Panc1 (cell line): ENCODE measurements around the gene SMAD3. TPM values are rescaled to one million over a fixed set of nuclear protein-coding genes. Genes with fewer than 3 reads are reported as not detected.

Source experiments
- ATAC-seq: fragments of 200-7000 bp; cut with Tn5 transposase; 2 replicates; pipeline ENCODE4 v1.9.1; 2020; ENCODE audit warnings: mild to moderate bottlenecking, moderate library complexity
- BruUV-seq: library from RNA; stranded (reverse); fragments of 400-500 nt; replicated peaks from 2 replicates; lab custom pipeline; 2021; lab: Mats Ljungman, UMichigan
- CTCF ChIA-PET: fragments of 300-600 bp; sonication (Branson Sonifier 250); formaldehyde crosslinking; loops from one replicate; lab custom pipeline; 2022; ENCODE audit warnings: antibody characterized with exemption; lab: Charles Lee
- POLR2A ChIA-PET: fragments of 300-600 bp; sonication (Branson Sonifier 250); formaldehyde crosslinking; loops from one replicate; lab custom pipeline; 2022; ENCODE audit warnings: antibody characterized with exemption; lab: Charles Lee
- DNase-seq: peaks from one replicate; pipeline ENCODE4 v3.0.0-alpha.2; 2010; ENCODE audit warnings: low read depth, low spot score
- H3K27ac ChIP-seq: 2 replicates; pipeline ENCODE4 v1.5.1; 2011; ENCODE audit warnings: mild to moderate bottlenecking, low read length, inconsistent platforms
- H3K27me3 ChIP-seq: fragments of 200-500 bp; sonication (Bioruptor generic); 2 replicates; pipeline ENCODE4 v1.6.0; 2014; ENCODE audit warnings: low read length, inconsistent platforms; ENCODE audit not compliant: control insufficient read depth, insufficient read depth
- H3K36me3 ChIP-seq: fragments of 200-500 bp; sonication (Bioruptor generic); 2 replicates; pipeline ENCODE4 v1.5.1; 2014; ENCODE audit warnings: inconsistent platforms, mild to moderate bottlenecking, low read length, moderate library complexity; ENCODE audit not compliant: control insufficient read depth, insufficient read depth
- H3K4me1 ChIP-seq: 2 replicates; pipeline ENCODE4 v1.5.1; 2011; ENCODE audit warnings: inconsistent platforms, mild to moderate bottlenecking, low read length, moderate library complexity; ENCODE audit not compliant: control insufficient read depth, insufficient read depth
- H3K4me3 ChIP-seq, 2 experiments: 2 replicates each; pipeline ENCODE4 v1.5.1; 2011 to 2012; ENCODE audit warnings: low read depth in 2 of 2, low read length in 2 of 2, mild to moderate bottlenecking in 2 of 2, inconsistent platforms in 1 of 2, moderate library complexity in 1 of 2
- H3K9me3 ChIP-seq: fragments of 200-500 bp; sonication (Bioruptor generic); 2 replicates; pipeline ENCODE4 v1.5.1; 2014; ENCODE audit warnings: low read depth, mild to moderate bottlenecking, inconsistent platforms, low read length, moderate library complexity; ENCODE audit not compliant: control insufficient read depth, insufficient read depth
- POLR2AphosphoS5 ChIP-seq: IDR thresholded peaks from 2 replicates; pipeline ENCODE4 v1.6.1; 2012; ENCODE audit warnings: mild to moderate bottlenecking, low read depth, low read length, moderate library complexity
- SIN3A ChIP-seq: IDR thresholded peaks from 2 replicates; pipeline ENCODE4 v1.6.1; 2012; ENCODE audit warnings: low read depth, mild to moderate bottlenecking, low read length, moderate library complexity, borderline replicate concordance; ENCODE audit not compliant: insufficient read depth
- TCF7L2 ChIP-seq: IDR thresholded peaks from 2 replicates; pipeline ENCODE4 v1.6.1; 2011; ENCODE audit warnings: mild to moderate bottlenecking, low read depth, low read length, inconsistent platforms
- in situ Hi-C: cut with HindIII; loops from 2 replicates; pipeline ENCODE4 v1.10.0; 2016; ENCODE audit warnings: low sequenced_read_pairs, low pct_unique_long_range_greater_than_20kb
- intact Hi-C: fragments of 100-400 bp; cut with micrococcal nuclease; formaldehyde crosslinking; loops from one replicate; pipeline ENCODE4 v1.10.0; 2022; ENCODE audit not compliant: unreplicated experiment
- total RNA-seq: library from RNA; stranded (reverse); gene quantifications from one replicate; pipeline ENCODE4 v1.2.1, GENCODE V29; 2021; ENCODE audit not compliant: unreplicated experiment
- TF ChIP-seq, protein P1 (sequence below), 2 experiments: IDR thresholded peaks; 2 replicates each; pipeline ENCODE4 v1.6.1; 2011 to 2012; ENCODE audit warnings: low read depth in 2 of 2, control low read depth in 1 of 2, low read length in 1 of 2, mild to moderate bottlenecking in 1 of 2, moderate library complexity in 1 of 2; ENCODE audit not compliant: insufficient read depth in 1 of 2
- TF ChIP-seq, protein P2 (sequence below): fragments of 450-650 bp; IDR thresholded peaks from 2 replicates; pipeline ENCODE4 v1.5.1; 2017; ENCODE audit warnings: mild to moderate bottlenecking

The SMAD3 gene
- total RNA-seq, 1 experiment from 2014 or later = 394 TPM

DNA sequence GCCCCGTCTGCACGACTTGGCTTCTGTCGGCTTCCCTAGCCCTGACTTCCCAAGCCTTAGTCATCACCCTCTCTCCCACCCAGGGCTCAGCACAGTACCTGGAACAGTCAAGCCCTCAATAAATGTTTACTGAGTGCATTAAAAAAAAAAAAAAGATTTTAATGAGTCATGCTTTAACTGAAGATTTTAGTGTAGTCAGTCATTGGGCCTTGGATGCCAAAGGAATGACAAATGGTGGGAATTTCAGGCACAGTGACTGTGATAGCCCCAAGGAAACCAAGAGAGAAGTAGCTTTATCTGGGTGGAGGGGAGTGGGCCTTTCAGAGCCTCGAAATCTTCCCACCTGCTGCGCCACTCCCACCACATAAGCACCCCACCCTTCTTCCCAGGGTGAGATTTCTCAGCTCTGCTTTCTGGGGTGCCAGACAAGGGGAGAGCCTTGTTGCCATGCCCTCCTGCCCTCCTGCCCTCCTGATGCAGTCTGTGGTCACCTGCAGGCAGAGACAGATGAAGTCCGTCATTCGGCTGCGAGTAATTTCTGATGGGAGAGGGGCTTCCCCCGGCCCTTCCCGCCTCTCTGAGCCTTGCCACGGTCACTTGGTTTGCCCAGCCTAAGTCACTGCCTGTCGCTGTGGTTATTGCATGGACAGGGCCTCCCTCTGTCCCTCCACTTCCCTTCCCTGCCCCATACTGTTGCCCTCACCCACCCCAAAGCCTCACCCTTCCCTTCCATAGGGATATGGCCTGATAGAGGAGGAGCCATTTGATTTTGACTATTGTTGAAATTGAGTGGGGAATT is 41.8 kb downstream of the SMAD3 start:
- no peaks in the 10 kb centered on the region; the same call in 1 of the 2 replicates for H3K36me3 ChIP-seq
- ATAC-seq (peak; percentile 76), DNase-seq (peak; percentile 99)
- peaks cover 90% of the 10 kb centered on the region for H3K4me1 ChIP-seq
- H3K27ac ChIP-seq = peak overlapping the region; percentile 100
- H3K27me3 ChIP-seq = no peaks in the 10 kb centered on the region
- in situ Hi-C loops = no loop called here
- peaks cover 11% of the 10 kb centered on the region; the same call in 1 of the 2 replicates for H3K9me3 ChIP-seq
- intact Hi-C loops = loop anchor here (5.0 kb wide), 1 partner anchor 40 kb away; no protein-coding TSS in a partner anchor
- BruUV-seq = no TSS peak
- H3K4me3 ChIP-seq = peak overlapping the region in 1 of 2 experiments; percentile 1; a peak in 1 of 4 replicates
- CTCF ChIA-PET = interaction anchor here (1.0 kb wide), 1 partner anchor 58 kb away, joined by 3 read pairs; no protein-coding TSS in a partner anchor
- TF ChIP-seq POLR2AphosphoS5 (peak; percentile 49), SIN3A (0 out of 2 replicates have a peak, but pooled peaks have one; percentile 27)
- TF ChIP-seq, protein P1, sequence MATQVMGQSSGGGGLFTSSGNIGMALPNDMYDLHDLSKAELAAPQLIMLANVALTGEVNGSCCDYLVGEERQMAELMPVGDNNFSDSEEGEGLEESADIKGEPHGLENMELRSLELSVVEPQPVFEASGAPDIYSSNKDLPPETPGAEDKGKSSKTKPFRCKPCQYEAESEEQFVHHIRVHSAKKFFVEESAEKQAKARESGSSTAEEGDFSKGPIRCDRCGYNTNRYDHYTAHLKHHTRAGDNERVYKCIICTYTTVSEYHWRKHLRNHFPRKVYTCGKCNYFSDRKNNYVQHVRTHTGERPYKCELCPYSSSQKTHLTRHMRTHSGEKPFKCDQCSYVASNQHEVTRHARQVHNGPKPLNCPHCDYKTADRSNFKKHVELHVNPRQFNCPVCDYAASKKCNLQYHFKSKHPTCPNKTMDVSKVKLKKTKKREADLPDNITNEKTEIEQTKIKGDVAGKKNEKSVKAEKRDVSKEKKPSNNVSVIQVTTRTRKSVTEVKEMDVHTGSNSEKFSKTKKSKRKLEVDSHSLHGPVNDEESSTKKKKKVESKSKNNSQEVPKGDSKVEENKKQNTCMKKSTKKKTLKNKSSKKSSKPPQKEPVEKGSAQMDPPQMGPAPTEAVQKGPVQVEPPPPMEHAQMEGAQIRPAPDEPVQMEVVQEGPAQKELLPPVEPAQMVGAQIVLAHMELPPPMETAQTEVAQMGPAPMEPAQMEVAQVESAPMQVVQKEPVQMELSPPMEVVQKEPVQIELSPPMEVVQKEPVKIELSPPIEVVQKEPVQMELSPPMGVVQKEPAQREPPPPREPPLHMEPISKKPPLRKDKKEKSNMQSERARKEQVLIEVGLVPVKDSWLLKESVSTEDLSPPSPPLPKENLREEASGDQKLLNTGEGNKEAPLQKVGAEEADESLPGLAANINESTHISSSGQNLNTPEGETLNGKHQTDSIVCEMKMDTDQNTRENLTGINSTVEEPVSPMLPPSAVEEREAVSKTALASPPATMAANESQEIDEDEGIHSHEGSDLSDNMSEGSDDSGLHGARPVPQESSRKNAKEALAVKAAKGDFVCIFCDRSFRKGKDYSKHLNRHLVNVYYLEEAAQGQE (IDR thresholded peaks at IDR 0.05; ENCODE audit: insufficient read depth in 1 of 2, low read depth in 2 of 2, low read length in 1 of 2) = no peak
- POLR2A ChIA-PET = interaction anchor here (0.6 to 1.1 kb wide), 7 partner anchors 9 to 511 kb away, joined by 3 to 12 read pairs (median 4); no protein-coding TSS in a partner anchor

DNA sequence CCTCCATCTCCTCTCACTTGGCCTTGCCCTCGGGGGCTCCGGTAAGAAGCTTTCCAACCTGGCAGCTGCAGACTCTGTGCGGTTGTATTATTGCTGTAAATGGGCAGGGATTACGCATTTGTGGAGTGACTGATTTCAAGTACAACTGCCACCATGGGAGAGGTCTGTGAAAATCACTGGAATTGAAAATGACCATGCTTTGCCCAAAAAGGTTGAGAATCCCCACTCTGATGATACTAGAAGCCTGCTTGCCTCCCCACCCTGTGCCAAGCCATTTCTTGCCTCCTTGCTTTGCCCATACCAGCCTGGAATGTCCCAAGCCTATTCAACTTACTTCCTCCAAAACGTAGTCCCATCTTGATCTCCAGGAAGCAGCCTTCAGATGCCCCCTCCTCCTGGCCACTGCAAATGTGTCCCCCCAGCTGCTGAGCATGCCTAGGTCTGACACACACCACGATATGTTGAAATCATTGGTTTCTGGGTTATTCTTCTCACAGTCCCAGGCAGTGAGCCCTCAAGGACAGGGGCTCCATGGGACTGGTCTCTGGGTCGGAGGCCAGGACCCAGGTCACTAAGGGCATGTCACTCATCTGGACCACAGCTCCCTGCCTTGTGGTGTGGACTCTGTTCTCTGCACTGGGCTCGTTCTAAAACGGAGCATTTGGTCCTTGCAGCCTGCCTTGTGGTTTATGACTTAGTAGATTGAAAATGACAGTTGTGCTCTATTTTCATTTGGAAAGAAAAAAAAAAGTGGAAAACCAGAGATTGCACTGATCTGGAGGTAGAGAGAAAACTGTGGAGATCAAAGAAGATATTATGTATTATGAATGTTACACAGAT is 42.9 kb downstream of the SMAD3 start:
- H3K4me3 ChIP-seq = no peak overlapping the region
- POLR2A ChIA-PET = interaction anchor here (0.6 kb wide), 1 partner anchor 512 kb away, joined by 4 read pairs; no protein-coding TSS in a partner anchor
- peaks cover under 1% of the 10 kb centered on the region; the same call in 1 of the 2 replicates for H3K36me3 ChIP-seq
- TF ChIP-seq TCF7L2 = no peak
- TF ChIP-seq, protein P2, sequence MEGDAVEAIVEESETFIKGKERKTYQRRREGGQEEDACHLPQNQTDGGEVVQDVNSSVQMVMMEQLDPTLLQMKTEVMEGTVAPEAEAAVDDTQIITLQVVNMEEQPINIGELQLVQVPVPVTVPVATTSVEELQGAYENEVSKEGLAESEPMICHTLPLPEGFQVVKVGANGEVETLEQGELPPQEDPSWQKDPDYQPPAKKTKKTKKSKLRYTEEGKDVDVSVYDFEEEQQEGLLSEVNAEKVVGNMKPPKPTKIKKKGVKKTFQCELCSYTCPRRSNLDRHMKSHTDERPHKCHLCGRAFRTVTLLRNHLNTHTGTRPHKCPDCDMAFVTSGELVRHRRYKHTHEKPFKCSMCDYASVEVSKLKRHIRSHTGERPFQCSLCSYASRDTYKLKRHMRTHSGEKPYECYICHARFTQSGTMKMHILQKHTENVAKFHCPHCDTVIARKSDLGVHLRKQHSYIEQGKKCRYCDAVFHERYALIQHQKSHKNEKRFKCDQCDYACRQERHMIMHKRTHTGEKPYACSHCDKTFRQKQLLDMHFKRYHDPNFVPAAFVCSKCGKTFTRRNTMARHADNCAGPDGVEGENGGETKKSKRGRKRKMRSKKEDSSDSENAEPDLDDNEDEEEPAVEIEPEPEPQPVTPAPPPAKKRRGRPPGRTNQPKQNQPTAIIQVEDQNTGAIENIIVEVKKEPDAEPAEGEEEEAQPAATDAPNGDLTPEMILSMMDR = no peak
- TF ChIP-seq, protein P1 (IDR thresholded peaks at IDR 0.05; ENCODE audit: insufficient read depth in 1 of 2, low read depth in 2 of 2, low read length in 1 of 2) = no peak
- TF ChIP-seq SIN3A = no peak
- no peak; the same call in none of the 2 replicates for TF ChIP-seq POLR2AphosphoS5
- no peaks in the 10 kb centered on the region for H3K27me3 ChIP-seq
- peaks cover 11% of the 10 kb centered on the region; the same call in 1 of the 2 replicates for H3K9me3 ChIP-seq
- in situ Hi-C loops = no loop called here
- no peak for ATAC-seq
- H3K27ac ChIP-seq = peak overlapping the region; percentile 100
- H3K4me1 ChIP-seq = peaks cover 85% of the 10 kb centered on the region
- BruUV-seq = no TSS peak
- no peak for DNase-seq
- intact Hi-C loops = loop anchor here (5.0 kb wide), 1 partner anchor 39 kb away; no protein-coding TSS in a partner anchor
- CTCF ChIA-PET = interaction anchor here (0.7 kb wide), 1 partner anchor 196 kb away, joined by 3 read pairs; no protein-coding TSS in a partner anchor
